ENCODE measurements around the gene IQCK.
"Not testable (repeated sequence)": the region's sequence is repeated elsewhere in the genome, so short reads cannot be mapped to it uniquely, and the experiment has no call there.

The IQCK gene

DNA sequence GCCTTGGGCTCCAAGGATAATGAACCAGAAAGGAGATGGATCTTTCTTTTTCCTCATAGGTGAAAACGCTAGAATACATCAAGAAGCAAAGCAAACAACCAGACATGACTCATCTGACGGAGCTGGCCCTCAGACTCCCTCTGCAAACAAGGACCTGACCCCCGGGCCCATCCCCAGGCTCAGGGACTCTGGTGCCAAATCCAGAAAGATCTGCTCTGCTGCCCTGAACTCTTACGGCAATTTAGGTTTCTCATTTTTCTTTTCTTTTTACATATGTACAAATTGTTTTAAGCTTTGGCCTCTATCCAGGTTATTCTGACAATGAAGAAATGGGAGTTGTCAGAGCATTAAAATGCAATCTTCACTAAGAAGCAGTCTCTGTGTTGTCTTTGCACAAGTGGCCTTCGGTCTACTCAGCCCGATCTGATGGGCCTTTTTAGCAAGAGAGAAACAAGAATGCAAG, 17.7 kb upstream of the IQCK start:
- no peak for DNase-seq

DNA sequence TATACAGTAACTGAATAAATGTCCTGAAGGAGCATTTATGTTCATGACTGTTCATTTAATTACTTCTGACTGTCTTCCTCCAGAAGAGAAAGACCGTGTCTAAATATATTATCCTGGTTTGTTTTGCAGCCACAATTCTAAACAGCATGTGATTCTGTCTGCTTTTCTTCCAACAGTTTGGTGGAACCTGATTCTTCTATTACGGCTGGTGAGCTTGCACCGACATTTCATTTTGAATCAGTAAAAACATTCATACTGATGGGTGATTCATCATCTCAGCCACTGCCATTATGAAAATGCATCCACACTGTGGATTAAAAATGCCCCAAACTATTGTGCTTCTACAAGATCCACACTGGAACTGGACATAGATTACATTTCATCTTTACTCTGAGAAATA, 17.0 kb upstream of the IQCK start:
- no peak for DNase-seq

GRCh38 chr16:19703172-19703889, 14.7 kb upstream of the IQCK start:
- DNase-seq = no peak

GRCh38 chr16:19704321-19705145, 13.5 kb upstream of the IQCK start:
- no peak for DNase-seq

DNA sequence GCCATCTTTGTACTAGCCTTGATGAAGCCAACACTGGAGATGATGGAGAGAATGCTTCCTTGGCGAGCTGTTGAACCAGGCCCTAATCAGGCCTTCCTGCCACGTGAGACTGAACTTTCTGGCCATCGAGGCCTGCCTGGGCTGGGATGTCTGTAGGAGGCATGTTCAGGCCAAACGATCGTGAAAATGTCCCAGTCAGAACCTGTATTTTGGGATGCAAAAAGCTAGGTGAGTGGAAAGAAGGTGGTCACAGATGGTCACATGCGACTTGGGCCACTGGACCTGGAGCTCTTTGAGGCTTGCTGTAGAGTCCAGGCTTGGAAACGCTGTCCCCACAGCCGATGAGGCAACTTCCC, 12.9 kb upstream of the IQCK start:
- no peak for DNase-seq

DNA sequence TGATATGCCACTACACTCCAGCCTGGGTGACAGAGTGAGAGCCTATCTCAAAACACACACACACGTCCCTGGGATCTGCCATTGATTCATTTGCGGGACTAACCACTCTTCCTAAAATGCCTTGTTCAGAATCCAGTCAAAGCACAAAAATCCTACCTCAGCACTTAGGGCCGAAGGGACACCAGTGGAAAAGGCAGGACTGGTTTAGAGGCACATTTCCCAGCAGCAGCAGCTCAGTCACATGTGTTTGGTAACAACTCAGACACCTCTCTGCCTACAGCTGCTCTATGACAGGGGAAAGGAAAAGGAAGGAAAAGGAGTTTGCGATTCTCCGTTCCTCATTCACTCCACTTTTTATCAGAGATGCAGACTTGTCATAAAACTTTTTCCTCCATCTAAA, 12.2 kb upstream of the IQCK start:
- no peak for DNase-seq

DNA sequence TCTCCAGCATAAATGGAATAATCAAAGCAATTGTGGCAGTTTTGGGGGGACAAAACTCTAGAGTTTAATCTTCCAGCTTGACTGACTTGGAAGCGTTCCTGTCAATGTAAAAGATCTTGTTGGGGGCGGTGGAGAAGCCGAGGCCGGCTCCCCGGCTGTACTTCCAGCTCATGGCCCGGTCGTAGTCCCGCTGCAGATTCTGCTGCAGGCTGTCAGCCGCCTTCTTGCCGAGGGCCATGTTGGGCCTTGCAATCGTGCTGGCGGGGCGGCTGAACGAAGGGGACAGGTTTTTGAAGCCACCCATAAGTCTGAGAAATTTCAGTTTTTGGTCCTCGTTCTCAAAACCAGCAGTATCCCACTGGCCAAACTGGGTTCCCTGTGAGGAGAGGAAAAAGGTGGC, 11.2 kb upstream of the IQCK start:
- DNase-seq = no peak

DNA sequence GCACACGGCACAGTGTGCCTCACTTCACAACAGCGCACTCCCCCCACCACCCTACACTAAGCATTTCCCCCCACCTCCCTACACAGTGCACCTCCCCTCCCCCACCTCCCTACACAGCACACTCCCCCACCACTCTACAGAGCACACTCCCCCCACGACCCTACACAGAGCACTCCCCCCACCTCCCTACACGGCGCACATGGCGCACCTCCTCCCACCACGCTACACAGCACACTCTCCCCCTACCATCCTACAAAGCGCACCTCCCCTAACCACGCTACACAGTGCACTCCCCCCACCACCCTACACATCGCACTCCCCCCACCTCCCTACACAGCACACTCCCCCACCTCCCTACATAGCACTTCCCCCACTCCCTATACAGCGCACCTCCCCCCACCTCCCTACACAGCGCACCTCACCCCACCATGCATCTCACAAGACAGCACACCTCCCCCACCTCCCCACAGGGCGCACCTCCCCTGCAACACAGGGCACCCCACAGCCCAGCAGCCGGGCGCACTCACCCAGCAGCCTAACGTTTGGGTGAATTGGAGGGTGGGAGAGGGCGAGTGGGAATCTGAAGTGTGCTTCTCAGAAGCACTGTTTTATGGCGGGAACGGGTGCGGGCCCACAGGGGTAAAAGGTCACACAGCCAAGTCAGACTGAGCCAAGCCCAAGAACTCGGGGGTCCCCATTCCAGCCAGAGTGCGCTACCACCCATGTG, 10.3 kb upstream of the IQCK start:
- no peak for DNase-seq

GRCh38 chr16:19708296-19709205, 9.5 kb upstream of the IQCK start:
- no peak for DNase-seq

DNA sequence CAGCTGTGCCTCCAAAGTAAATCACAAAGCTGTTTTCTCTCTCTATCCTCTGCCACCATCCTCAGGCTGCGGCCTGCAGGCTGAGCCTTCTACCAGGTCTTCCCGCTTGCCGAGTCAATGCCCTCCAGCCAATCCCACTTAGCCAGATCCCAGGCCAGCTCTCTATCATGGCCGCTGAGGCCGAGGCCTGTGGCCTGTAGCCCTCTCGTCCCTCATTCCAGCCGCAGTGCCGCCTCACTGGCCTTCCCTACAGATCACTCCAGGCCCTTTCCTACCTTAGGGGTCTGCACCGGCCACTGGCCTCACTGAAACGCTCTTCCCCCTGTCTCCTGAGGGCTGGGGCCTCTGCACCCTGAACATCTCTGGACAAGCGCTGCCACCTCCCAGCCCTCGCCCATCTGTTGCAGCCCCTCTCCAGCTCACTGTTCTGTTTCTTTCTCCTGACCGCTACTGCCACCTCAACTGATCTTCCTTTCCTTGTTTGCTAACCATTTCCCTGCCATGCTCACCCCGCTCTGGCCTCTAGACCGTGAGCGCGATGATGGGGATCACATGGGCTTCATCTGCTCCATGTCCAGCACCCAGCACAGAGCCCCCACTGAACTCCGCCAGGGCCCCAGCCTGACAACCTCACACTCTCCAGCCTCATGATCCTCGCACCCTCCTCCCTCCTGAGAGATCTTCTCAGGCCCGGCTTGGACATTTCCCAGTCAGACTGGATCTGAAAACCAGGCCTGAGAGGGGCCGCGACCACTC, 8.5 kb upstream of the IQCK start:
- DNase-seq = no peak

DNA sequence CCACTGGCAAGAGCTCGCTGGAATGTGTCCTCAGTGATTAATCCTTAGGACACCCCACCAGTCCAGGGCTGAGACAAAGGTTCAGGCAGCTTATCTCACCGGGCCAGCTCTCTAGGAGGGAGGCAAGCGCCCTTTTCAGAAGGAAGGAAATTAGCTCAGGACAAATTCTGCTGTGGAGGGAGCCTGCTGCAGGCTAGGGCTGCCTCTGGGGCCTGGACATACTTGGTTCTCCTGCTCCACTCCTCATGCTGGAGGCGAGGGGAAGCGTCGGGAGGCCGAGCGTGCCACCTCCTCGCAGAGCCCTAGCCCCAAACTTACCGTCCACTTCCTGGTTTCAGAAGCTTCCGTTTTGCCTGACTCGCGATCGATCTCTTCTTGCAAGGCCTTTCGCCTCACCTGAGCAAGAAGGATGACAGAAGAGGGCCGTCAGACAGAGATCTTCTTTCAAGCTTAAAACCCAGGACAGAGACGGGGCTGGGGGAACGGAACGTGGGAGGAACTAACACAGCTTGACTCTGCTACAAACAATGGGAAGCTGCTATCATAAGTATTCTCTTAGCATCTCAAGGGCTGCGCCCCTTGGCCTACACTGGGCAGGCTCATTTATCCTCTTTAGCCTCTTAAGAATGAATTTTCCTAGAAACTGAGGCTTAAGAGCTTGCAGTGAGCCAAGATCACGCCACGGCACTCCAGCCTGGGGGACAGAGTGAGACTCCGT, 7.7 kb upstream of the IQCK start:
- DNase-seq = no peak

- DNase-seq = no peak
Measured at GRCh38 chr16:19710991-19711545, 7.0 kb upstream of the IQCK start.

DNA sequence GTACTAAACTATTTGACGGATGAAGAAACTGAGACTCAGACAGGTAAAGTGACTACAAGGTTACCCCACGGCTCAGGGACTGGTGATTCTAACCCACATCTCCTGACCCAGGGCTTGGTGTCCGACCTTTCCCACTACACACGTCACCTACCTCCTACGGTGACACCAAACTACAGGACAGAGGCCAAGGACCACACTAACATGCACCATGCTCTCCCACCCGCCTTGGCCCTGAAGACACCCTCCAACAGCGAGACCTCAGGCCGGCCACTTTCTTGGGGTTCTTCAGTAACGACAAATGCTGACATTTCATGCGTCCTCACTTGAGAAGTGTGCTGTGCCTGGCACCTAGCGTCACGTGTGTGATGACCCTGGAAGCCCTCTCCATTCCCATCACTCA, 6.4 kb upstream of the IQCK start:
- no peak for DNase-seq

GRCh38 chr16:19712418-19713058, 5.5 kb upstream of the IQCK start:
- DNase-seq = no peak

GRCh38 chr16:19713697-19714096, 4.4 kb upstream of the IQCK start:
- DNase-seq = no peak

DNA sequence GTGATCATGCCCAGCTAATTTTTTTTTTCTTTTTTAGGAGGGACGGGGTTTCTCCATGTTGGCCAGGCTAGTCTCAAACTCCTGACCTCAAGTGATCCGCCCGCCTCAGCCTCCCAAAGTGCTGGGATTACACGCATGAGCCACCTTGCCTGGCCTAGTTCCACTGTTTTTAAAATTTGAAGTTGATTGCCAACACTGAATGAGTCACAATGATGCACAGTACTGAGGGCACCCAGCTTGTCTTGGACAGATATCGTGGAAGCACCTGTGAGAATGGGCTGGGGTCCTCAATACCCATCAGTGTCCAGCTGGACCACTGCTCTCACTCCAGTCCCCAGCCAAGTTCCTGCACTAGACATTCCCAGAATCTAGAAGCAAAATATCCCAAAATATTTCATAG, 2.5 kb upstream of the IQCK start:
- DNase-seq = no peak

GRCh38 chr16:19716183-19716582, 1.9 kb upstream of the IQCK start:
- no peak for DNase-seq

- DNase-seq = not testable (repeated sequence)
Measured at GRCh38 chr16:19716728-19717127, 1.3 kb upstream of the IQCK start.

GRCh38 chr16:19717314-19717713, 757 bp upstream of the IQCK start:
- DNase-seq = no peak

GRCh38 chr16:19718624-19718965, 524 bp downstream of the IQCK start:
- no peak for DNase-seq
